HCT116 (cell line): ENCODE data around the gene TNRC18. TPM values are rescaled to one million over a fixed set of nuclear protein-coding genes. Genes with fewer than 3 reads are reported as not detected.

ENCODE experiments used
- ATAC-seq: fragments of 200-7000 bp; cut with Tn5 transposase; 2 replicates; pipeline ENCODE4 v1.9.1; 2020; ENCODE audit warnings: mild to moderate bottlenecking, moderate library complexity
- BruUV-seq: library from RNA; stranded (reverse); fragments of 400-500 nt; replicated peaks from 2 replicates; lab custom pipeline; 2021; lab: Mats Ljungman, UMichigan
- CTCF ChIA-PET: fragments of 300-600 bp; sonication (Branson Sonifier 250); formaldehyde crosslinking; loops from one replicate; lab custom pipeline; 2021; ENCODE audit warnings: antibody characterized with exemption; lab: Charles Lee
- POLR2A ChIA-PET: fragments of 300-600, 350-600 bp; sonication (Branson Sonifier 250); formaldehyde crosslinking; loops from one replicate; lab custom pipeline; 2021; ENCODE audit warnings: antibody characterized with exemption; lab: Charles Lee
- RAD21 ChIA-PET, 2 experiments: fragments of 300-600 bp; sonication (Branson Sonifier 250); formaldehyde crosslinking; loops; one replicate each; lab custom pipeline; 2023; ENCODE audit warnings: low total read pairs in 2 of 2; ENCODE audit not compliant: uncharacterized antibody in 2 of 2, unreplicated experiment in 2 of 2, low non-redundant PET in 1 of 2; lab: Charles Lee
- DNase-seq: peaks from one replicate; pipeline ENCODE4 v3.0.0-alpha.2; 2010; ENCODE audit warnings: low read depth, low spot score
- H2AFZ ChIP-seq: fragments of 200-600 bp; shearing (Covaris generic), sonication (generic); 2 replicates; pipeline ENCODE4 v1.6.1; 2017; ENCODE audit warnings: low read depth, mixed run types, mixed read lengths, antibody characterized with exemption, low read length; ENCODE audit not compliant: poor library complexity, severe bottlenecking
- H3K27ac ChIP-seq: 2 replicates; pipeline ENCODE4 v1.5.1; 2012; ENCODE audit warnings: low read depth, low read length
- H3K27me3 ChIP-seq: fragments of 200-600 bp; sonication (generic); 2 replicates; pipeline ENCODE4 v1.6.1; 2016; ENCODE audit warnings: mixed run types, low read length, mixed read lengths; ENCODE audit not compliant: insufficient read depth
- H3K36me3 ChIP-seq, 2 experiments: fragments of 200-500 bp in 1 of 2; fragments of 200-600 bp in 1 of 2; sonication (Bioruptor generic) in 1 of 2; sonication (generic) in 1 of 2; 2 replicates each; pipeline versions ENCODE4 v1.5.1 to v1.6.1; 2014 to 2016; ENCODE audit warnings: low read length in 2 of 2, inconsistent platforms in 1 of 2, mixed read lengths in 1 of 2, mixed run types in 1 of 2; ENCODE audit not compliant: insufficient read depth in 2 of 2, control insufficient read depth in 1 of 2
- H3K4me1 ChIP-seq, 2 experiments: fragments of 200-600 bp in 1 of 2; sonication (generic) in 1 of 2; 2 replicates each; pipeline versions ENCODE4 v1.5.1 to v1.6.1; 2012 to 2017; ENCODE audit warnings: low read length in 2 of 2, inconsistent platforms in 1 of 2, mild to moderate bottlenecking in 1 of 2, mixed read lengths in 1 of 2, mixed run types in 1 of 2, moderate library complexity in 1 of 2; ENCODE audit not compliant: insufficient read depth in 2 of 2, control insufficient read depth in 1 of 2
- H3K4me2 ChIP-seq: fragments of 200-600 bp; sonication (generic); 2 replicates; pipeline ENCODE4 v1.6.1; 2017; ENCODE audit warnings: mixed run types, low read length, mixed read lengths
- H3K4me3 ChIP-seq, 2 experiments: fragments of 200-600 bp in 1 of 2; sonication (generic) in 1 of 2; replicated peaks in 1 of 2; 2 replicates each; pipeline ENCODE4 v1.5.1; 2011 to 2016; ENCODE audit warnings: low read length in 2 of 2, control low read depth in 1 of 2, low read depth in 1 of 2, mild to moderate bottlenecking in 1 of 2, mixed read lengths in 1 of 2, mixed run types in 1 of 2
- H3K79me2 ChIP-seq: fragments of 200-600 bp; sonication (generic); 2 replicates; pipeline ENCODE4 v1.6.1; 2017; ENCODE audit warnings: mild to moderate bottlenecking, mixed run types, low read length, moderate library complexity, mixed read lengths; ENCODE audit not compliant: insufficient read depth
- H3K9ac ChIP-seq: fragments of 200-600 bp; sonication (generic); 2 replicates; pipeline ENCODE4 v1.6.1; 2016; ENCODE audit warnings: low read length, mixed read lengths
- H3K9me2 ChIP-seq: fragments of 200-600 bp; sonication (generic), shearing (Covaris generic); 2 replicates; pipeline ENCODE4 v1.6.1; 2017; ENCODE audit warnings: mixed run types, mild to moderate bottlenecking, moderate library complexity; ENCODE audit not compliant: insufficient read depth
- H3K9me3 ChIP-seq, 2 experiments: fragments of 200-500 bp in 1 of 2; fragments of 200-600 bp in 1 of 2; sonication (Bioruptor generic) in 1 of 2; sonication (generic) in 1 of 2; 2 replicates each; pipeline ENCODE4 v1.6.1; 2014 to 2017; ENCODE audit warnings: low read length in 2 of 2, mixed read lengths in 2 of 2, inconsistent platforms in 1 of 2, low read depth in 1 of 2, mild to moderate bottlenecking in 1 of 2, mixed run types in 1 of 2, moderate library complexity in 1 of 2; ENCODE audit not compliant: control insufficient read depth in 1 of 2, insufficient read depth in 1 of 2
- H4K20me1 ChIP-seq: fragments of 200-600 bp; sonication (generic), shearing (Covaris generic); 2 replicates; pipeline ENCODE4 v1.6.1; 2017; ENCODE audit warnings: mixed run types, mild to moderate bottlenecking, moderate library complexity; ENCODE audit not compliant: insufficient read depth
- CBX3 ChIP-seq: IDR thresholded peaks from 2 replicates; pipeline ENCODE4 v1.6.1; 2012; ENCODE audit warnings: low read depth
- EGR1 ChIP-seq: IDR thresholded peaks from 2 replicates; pipeline ENCODE4 v1.6.1; 2012; ENCODE audit warnings: low read depth
- ELF1 ChIP-seq: IDR thresholded peaks from 2 replicates; pipeline ENCODE4 v1.6.1; 2012; ENCODE audit warnings: low read depth, borderline replicate concordance
- EZH2 ChIP-seq: fragments of 200-600 bp; sonication (generic); IDR thresholded peaks from 2 replicates; pipeline ENCODE4 v1.6.1; 2017; ENCODE audit warnings: antibody characterized with exemption, mixed run types
- FOSL1 ChIP-seq: IDR thresholded peaks from 2 replicates; pipeline ENCODE4 v1.6.1; 2012; ENCODE audit warnings: low read depth
- POLR2A ChIP-seq: IDR thresholded peaks from 2 replicates; pipeline ENCODE4 v1.7.0; 2011; ENCODE audit warnings: borderline replicate concordance; ENCODE audit not compliant: insufficient read depth, insufficient read length; ENCODE audit errors: extremely low read depth
- RAD21 ChIP-seq: IDR thresholded peaks from 2 replicates; pipeline ENCODE4 v1.6.1; 2012; ENCODE audit warnings: low read depth, mild to moderate bottlenecking
- SP1 ChIP-seq: IDR thresholded peaks from 2 replicates; pipeline ENCODE4 v1.6.1; 2012; ENCODE audit warnings: low read depth
- SRF ChIP-seq: IDR thresholded peaks from 2 replicates; pipeline ENCODE4 v1.6.1; 2012; ENCODE audit warnings: low read depth
- TCF7L2 ChIP-seq: IDR thresholded peaks from 2 replicates; pipeline ENCODE4 v1.7.0; 2011; ENCODE audit warnings: borderline replicate concordance, inconsistent platforms; ENCODE audit not compliant: insufficient read depth, insufficient read length; ENCODE audit errors: extremely low read depth
- ZFX ChIP-seq: fragments of 450-650 bp; IDR thresholded peaks from 2 replicates; pipeline ENCODE4 v1.6.1; 2017
- ZNF274 ChIP-seq: fragments of 200-500 bp; sonication (Bioruptor generic); IDR thresholded peaks from 2 replicates; pipeline ENCODE4 v1.6.1; 2014; ENCODE audit warnings: mild to moderate bottlenecking, low read depth, low read length, inconsistent platforms
- intact Hi-C: fragments of 100-400 bp; cut with micrococcal nuclease; formaldehyde crosslinking; loops from 2 replicates; pipeline ENCODE4 v1.10.0; 2022
- total RNA-seq: library from RNA; stranded (reverse); gene quantifications from one replicate; pipeline ENCODE4 v1.2.1, GENCODE V29; 2021; ENCODE audit not compliant: unreplicated experiment
- TF ChIP-seq, protein P1 (sequence below), 3 experiments: fragments of 200-600 bp in 1 of 3; sonication (generic) in 1 of 3; IDR thresholded peaks in 2 of 3; conservative IDR thresholded peaks in 1 of 3; 2 replicates each; pipeline ENCODE4 v1.5.1; 2012 to 2017; ENCODE audit warnings: low read depth in 2 of 3, low read length in 2 of 3, antibody characterized with exemption in 1 of 3, borderline replicate concordance in 1 of 3, control low read depth in 1 of 3, mild to moderate bottlenecking in 1 of 3, mixed read lengths in 1 of 3, mixed run types in 1 of 3, moderate library complexity in 1 of 3; ENCODE audit not compliant: insufficient read depth in 1 of 3
- TF ChIP-seq, protein P2 (sequence below): IDR thresholded peaks from 2 replicates; pipeline ENCODE4 v1.6.1; 2012; ENCODE audit warnings: low read depth

Gene TNRC18
- total RNA-seq, 1 experiment from 2014 or later, result 101 TPM

DNA sequence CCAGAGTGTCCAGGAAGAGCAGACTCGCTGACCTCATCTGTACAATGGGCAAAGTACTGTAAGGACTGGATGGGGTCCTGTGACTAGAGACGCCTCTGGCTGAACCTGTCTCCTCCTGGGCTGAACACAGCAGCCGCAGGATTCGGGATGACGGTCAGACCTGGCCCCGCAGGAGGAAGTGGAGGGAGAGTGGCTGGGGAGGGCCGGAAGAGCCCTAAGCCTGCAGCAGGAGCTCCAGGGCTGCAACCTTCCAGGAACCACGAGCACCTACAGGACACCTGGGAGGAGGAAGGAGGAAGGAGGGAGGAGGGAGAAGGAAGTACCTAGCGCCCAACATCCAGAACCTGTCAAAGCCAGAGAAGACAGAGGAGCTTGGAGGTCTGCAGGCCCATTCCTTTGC is 30.3 kb downstream of the TNRC18 start (continued):
- TF ChIP-seq RAD21, result no peak
- TF ChIP-seq, protein P1, sequence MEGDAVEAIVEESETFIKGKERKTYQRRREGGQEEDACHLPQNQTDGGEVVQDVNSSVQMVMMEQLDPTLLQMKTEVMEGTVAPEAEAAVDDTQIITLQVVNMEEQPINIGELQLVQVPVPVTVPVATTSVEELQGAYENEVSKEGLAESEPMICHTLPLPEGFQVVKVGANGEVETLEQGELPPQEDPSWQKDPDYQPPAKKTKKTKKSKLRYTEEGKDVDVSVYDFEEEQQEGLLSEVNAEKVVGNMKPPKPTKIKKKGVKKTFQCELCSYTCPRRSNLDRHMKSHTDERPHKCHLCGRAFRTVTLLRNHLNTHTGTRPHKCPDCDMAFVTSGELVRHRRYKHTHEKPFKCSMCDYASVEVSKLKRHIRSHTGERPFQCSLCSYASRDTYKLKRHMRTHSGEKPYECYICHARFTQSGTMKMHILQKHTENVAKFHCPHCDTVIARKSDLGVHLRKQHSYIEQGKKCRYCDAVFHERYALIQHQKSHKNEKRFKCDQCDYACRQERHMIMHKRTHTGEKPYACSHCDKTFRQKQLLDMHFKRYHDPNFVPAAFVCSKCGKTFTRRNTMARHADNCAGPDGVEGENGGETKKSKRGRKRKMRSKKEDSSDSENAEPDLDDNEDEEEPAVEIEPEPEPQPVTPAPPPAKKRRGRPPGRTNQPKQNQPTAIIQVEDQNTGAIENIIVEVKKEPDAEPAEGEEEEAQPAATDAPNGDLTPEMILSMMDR (IDR thresholded peaks at IDR 0.05 in 2 of 3, conservative IDR thresholded peaks at IDR 0.05 in 1 of 3; ENCODE audit: borderline replicate concordance in 1 of 3, insufficient read depth in 1 of 3, low read depth in 2 of 3, low read length in 2 of 3), result no peak
- no peak for TF ChIP-seq SRF
- no peak for TF ChIP-seq TCF7L2
- TF ChIP-seq ELF1, result no peak

DNA sequence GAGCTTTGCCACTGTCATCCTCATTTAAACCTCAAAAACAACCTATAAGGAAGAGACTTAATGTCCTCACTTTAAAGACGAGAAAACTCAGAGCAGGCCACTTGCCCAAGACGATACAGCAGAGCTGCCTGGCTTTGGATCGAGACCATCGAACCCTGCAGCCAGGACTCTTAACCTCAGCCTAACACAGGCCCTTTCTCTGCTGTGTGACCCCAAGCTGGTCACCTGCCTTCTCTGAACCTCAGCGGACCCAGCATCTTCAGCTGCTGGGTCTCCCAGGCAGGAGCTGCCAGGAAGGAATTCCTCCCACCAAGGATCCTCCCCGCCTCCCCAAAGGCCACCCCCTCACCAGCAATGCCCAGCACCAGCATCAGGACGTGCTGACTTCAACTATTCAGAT is 32.7 kb downstream of the TNRC18 start:
- Histone ChIP-seq H2AFZ (no peak overlapping the region), H3K4me1 (peaks cover 3 to 4% of the 10 kb centered on the region in 2 experiments; a peak in 1 of 4 replicates), H3K79me2 (peaks cover 56% of the 10 kb centered on the region), H3K9ac (no peak overlapping the region), H4K20me1 (no peaks in the 10 kb centered on the region), H3K9me3 (no peaks in the 10 kb centered on the region), H3K27me3 (no peaks in the 10 kb centered on the region), H3K36me3 (peaks cover 25 to 35% of the 10 kb centered on the region in 2 experiments; a peak in 3 of 4 replicates), H3K4me3 (no peak overlapping the region), H3K9me2 (no peaks in the 10 kb centered on the region)
- intact Hi-C loops, result no loop called here
- RAD21 ChIA-PET, result no interaction called here
- BruUV-seq, result no TSS peak
- CTCF ChIA-PET, result no interaction called here
- POLR2A ChIA-PET, result no interaction called here
- TF ChIP-seq ELF1, result no peak
- TF ChIP-seq CBX3, result no peak
- TF ChIP-seq SRF, result no peak
- no peak for TF ChIP-seq ZNF274
- no peak for TF ChIP-seq EZH2
- no peak for TF ChIP-seq EGR1
- TF ChIP-seq ZFX, result no peak
- TF ChIP-seq TCF7L2, result no peak
- no peak for TF ChIP-seq RAD21
- TF ChIP-seq, protein P1 (IDR thresholded peaks at IDR 0.05 in 2 of 3, conservative IDR thresholded peaks at IDR 0.05 in 1 of 3; ENCODE audit: borderline replicate concordance in 1 of 3, insufficient read depth in 1 of 3, low read depth in 2 of 3, low read length in 2 of 3), result no peak
- no peak for TF ChIP-seq POLR2A
- TF ChIP-seq, protein P2, sequence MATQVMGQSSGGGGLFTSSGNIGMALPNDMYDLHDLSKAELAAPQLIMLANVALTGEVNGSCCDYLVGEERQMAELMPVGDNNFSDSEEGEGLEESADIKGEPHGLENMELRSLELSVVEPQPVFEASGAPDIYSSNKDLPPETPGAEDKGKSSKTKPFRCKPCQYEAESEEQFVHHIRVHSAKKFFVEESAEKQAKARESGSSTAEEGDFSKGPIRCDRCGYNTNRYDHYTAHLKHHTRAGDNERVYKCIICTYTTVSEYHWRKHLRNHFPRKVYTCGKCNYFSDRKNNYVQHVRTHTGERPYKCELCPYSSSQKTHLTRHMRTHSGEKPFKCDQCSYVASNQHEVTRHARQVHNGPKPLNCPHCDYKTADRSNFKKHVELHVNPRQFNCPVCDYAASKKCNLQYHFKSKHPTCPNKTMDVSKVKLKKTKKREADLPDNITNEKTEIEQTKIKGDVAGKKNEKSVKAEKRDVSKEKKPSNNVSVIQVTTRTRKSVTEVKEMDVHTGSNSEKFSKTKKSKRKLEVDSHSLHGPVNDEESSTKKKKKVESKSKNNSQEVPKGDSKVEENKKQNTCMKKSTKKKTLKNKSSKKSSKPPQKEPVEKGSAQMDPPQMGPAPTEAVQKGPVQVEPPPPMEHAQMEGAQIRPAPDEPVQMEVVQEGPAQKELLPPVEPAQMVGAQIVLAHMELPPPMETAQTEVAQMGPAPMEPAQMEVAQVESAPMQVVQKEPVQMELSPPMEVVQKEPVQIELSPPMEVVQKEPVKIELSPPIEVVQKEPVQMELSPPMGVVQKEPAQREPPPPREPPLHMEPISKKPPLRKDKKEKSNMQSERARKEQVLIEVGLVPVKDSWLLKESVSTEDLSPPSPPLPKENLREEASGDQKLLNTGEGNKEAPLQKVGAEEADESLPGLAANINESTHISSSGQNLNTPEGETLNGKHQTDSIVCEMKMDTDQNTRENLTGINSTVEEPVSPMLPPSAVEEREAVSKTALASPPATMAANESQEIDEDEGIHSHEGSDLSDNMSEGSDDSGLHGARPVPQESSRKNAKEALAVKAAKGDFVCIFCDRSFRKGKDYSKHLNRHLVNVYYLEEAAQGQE, result no peak
- no peak for TF ChIP-seq FOSL1
- no peak for TF ChIP-seq SP1
- TF ChIP-seq, all 23 proteins: peak for 0
- ATAC-seq, result no peak
- no peak overlapping the region for H3K4me2 ChIP-seq
- DNase-seq, result no peak
- no peak overlapping the region; the same call in 1 of the 2 replicates for H3K27ac ChIP-seq
